Activated CD4-positive, CD25-positive, alpha-beta regulatory T cell (primary cell): Measurements from ENCODE around the gene UNC13A.

Experiments
- DNase-seq, 4 experiments: peaks; one replicate each; lab custom pipeline; 2025; lab: John Stamatoyannopoulos, UW

UNC13A gene

DNA sequence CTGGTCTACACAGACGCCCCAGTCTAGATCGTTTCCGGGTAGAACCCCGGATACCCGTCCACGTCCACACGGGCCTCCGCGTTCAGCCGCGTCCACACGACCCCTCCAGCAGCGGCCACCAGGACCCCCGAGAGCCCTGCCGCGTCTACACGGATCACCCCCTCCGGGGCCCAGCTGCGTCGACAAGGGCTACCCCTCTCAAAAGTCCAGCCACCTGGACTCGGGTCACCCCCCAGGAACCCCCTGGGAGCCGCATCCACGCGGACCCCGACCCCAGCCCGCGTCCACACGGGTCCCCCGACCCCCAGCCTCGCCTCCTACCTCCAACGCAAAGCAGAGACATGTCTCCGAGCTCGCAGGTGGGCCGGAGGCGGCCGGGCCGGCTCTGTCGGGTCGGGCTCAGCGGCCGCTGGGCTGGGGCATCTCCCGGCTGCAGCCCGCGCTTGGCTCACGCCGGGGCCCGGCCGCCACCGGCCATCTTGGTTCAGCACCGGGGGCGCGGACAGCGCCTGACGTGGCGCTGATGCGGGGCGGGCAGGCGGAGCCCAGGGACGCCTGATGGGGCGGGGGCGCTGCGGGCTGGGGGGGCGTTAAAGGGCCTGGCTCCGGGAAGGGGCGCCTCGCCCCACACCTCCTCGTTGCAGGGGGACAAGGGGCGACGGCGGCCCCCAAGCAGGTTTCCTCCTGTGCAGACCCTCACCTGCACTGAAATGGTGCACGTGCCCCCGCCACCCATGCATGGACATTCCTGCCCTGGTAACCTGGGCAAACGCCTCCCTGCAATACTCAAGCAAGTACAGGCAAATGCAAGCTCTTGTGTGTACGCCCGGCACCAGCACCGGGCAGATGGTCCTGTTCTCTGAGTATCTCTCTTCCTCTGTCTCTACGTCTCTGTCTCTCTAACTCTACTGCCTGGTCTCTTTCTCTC lies at the start of gene UNC13A:
TSS of gene UNC13A (minus strand) at position 498 of the 928 bp plus-strand sequence. CDS start at position 343, 155 bp downstream.
- DNase-seq, result peak in 2 of 4 experiments; percentile 6 to 32

DNA sequence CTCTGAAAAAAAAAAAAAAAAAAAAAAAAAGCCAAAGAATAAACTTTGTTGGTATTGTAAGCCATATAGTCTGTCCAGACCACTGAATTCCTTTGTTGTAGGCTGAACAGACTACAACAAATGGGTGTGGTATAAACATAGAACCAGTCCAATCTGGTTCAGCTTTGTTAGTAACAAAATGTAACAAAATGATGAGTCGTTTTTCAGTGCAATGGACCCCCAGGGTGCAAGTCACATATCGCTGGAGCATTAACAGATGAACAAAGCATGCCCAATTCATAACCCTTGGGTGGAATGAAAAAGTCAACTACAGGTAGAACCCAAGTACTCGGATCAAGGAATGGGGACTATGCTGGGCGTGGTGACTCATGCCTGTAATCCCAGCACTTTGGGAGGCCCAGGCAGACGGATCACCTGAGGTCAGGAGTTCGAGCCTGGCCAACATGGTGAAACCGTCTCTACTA lies 49.6 kb upstream of the UNC13A start:
- no peak for DNase-seq

DNA sequence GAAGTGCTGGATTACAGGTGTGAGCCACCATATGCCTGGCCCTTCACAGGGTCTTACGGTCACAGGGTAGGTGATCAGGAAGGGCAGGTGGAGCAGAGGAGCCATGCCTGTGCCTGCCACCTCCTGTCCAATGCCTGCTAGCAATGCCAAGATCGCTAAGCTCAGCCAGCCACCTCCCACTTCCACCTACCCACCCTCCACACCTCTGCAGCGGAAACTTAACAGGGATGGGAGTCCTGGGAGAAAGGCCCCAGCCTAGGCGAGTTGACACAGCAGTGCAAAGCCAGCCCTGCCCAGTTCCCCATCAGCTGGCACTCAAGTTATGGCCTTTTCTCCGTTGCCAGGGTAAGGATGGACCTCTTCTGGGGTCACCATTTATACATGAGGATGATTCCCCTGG lies 47.3 kb upstream of the UNC13A start:
- no peak for DNase-seq

DNA sequence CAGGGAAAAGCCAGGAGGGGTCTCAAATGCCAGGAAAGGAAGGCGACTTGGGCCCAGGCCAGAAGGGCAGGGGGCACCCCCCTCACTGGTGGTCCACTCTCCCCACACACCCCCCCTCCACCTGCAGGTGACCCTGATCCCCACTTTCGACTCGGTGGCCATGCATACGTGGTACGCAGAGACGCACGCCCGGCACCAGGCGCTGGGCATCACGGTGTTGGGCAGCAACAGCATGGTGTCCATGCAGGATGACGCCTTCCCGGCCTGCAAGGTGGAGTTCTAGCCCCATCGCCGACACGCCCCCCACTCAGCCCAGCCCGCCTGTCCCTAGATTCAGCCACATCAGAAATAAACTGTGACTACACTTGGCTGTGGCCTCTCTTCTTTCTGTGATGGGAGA lies 46.0 kb upstream of the UNC13A start:
- DNase-seq, result no peak

DNA sequence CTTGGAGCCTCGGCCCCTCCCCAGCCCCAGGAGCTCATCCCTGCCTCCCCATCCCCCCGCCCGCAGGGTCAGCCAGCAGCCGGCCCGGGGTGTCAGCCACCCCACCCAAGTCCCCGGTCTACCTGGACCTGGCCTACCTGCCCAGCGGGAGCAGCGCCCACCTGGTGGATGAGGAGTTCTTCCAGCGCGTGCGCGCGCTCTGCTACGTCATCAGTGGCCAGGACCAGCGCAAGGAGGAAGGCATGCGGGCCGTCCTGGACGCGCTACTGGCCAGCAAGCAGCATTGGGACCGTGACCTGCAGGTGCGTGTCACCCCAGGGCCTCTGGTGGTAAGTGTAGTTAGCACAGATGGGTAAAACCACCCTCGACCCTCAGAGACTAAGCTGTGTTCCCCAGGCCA lies 45.0 kb upstream of the UNC13A start:
- DNase-seq, result no peak

DNA sequence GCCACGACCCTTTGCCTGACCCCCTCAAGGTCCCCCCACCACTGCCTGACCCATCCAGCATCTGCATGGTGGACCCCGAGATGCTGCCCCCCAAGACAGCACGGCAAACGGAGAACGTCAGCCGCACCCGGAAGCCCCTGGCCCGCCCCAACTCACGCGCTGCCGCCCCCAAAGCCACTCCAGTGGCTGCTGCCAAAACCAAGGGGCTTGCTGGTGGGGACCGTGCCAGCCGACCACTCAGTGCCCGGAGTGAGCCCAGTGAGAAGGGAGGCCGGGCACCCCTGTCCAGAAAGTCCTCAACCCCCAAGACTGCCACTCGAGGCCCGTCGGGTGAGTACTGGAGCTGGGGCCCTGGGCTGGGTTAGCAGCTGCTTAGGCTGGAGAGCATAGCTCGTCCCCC lies 39.7 kb upstream of the UNC13A start:
- DNase-seq, result no peak

DNA sequence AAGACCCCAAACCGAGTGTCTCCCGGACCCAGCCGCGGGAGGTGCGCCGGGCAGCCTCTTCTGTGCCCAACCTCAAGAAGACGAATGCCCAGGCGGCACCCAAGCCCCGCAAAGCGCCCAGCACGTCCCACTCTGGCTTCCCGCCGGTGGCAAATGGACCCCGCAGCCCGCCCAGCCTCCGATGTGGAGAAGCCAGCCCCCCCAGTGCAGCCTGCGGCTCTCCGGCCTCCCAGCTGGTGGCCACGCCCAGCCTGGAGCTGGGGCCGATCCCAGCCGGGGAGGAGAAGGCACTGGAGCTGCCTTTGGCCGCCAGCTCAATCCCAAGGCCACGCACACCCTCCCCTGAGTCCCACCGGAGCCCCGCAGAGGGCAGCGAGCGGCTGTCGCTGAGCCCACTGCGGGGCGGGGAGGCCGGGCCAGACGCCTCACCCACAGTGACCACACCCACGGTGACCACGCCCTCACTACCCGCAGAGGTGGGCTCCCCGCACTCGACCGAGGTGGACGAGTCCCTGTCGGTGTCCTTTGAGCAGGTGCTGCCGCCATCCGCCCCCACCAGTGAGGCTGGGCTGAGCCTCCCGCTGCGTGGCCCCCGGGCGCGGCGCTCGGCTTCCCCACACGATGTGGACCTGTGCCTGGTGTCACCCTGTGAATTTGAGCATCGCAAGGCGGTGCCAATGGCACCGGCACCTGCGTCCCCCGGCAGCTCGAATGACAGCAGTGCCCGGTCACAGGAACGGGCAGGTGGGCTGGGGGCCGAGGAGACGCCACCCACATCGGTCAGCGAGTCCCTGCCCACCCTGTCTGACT lies 39.0 kb upstream of the UNC13A start:
- DNase-seq, result no peak

DNA sequence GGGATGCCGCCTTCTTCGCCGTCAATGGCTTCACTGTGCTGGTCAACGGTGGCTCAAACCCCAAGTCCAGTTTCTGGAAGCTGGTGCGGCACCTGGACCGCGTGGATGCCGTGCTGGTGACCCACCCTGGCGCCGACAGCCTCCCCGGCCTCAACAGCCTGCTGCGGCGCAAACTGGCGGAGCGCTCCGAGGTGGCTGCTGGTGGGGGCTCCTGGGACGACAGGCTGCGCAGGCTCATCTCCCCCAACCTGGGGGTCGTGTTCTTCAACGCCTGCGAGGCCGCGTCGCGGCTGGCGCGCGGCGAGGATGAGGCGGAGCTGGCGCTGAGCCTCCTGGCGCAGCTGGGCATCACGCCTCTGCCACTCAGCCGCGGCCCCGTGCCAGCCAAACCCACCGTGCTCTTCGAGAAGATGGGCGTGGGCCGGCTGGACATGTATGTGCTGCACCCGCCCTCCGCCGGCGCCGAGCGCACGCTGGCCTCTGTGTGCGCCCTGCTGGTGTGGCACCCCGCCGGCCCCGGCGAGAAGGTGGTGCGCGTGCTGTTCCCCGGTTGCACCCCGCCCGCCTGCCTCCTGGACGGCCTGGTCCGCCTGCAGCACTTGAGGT lies 38.1 kb upstream of the UNC13A start:
- no peak for DNase-seq

DNA sequence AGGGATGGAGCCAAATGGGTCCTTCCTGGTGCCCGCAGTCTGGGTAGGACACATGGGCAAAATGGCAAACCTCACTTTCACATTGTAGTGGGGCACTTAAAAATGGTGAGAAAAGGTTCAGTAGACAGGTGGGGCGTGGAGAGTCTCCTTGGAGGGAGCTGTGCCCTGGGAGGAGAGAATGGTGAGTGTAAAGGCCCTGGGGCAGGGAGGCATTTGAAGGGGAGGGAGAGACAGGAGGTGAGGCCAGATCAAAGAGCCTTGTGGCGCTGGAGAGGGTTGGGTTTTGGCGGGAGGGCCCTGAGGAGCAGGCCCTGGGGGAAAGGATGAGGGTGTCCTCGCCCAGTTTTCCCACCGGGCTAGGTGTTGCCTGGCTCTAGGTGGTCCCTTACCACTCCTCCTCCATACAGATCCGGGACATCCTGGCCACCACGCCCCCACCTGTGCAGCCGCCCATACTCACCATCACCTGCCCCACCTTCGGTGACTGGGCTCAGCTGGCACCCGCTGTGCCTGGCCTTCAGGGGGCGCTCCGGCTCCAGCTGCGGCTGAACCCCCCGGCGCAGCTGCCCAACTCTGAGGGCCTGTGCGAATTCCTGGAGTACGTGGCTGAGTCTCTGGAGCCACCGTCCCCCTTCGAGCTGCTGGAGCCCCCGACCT lies 37.4 kb upstream of the UNC13A start:
- no peak for DNase-seq

DNA sequence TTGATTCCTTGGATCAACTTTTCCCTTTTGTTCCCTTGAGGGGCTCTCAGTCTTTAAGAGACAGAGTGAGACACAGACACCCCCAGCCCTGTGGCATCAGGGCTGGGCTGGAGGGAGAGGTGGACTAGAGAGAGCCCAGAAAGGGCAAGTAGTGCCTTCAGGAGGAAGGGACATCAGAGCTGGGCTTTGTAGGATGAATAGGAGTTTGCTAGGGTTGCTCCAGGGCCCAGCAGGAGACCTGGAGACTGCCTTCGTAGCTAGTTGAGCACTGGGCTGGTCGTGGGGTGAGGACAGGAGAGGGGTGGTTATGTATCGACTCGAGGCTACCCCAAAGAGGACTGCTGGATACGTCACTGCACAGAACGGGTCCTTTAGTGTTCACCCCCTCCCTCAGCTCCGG lies 36.5 kb upstream of the UNC13A start:
- DNase-seq, result no peak

DNA sequence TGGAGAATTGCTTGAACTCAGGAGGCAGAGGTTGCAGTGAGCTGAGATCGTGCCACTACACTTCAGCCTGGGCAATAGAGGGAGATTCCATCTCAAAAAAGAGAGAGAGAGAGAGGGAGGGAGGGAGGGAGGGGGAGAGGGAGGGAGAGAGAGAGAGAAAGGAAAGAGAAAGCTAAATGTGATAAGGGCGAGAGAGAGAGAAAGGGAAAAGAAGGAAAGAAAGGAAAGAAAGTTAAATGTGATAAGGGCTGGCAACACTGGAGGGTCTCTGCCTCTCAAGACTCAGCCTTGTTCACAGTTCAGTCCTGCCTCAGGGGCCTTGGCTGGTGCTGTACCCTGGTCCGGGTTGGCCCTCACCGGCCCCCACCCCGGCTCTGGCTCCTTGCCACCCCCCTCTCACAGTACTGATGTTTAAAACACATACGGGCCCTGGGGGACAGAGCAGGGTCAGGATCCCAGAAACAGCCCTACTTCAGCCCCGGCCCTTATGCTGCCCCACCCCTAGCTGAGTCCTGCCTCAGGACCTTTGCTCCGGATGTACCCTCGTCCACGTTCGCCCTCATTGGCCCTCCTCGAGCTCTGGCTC lies 34.6 kb upstream of the UNC13A start:
- no peak for DNase-seq

DNA sequence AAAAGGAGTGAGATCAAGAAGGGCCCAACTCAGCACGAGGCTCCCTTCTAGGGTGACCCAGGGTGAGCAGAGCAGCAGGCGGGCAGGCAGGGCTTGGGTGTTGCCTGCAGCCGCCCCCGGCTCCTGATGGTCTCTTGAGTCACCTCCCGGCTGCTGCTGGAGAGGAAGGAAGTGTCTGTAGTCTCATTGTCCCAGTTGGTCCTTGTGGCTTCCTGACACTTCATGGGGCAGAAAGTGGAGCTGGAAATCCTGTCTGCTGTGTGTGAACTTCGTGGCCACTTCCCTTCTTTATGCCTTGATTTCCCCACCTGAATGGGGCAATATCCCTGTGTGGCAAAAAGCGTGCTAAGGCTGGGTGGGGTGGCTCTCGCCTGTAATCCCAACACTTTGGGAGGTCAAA lies 33.7 kb upstream of the UNC13A start:
- DNase-seq, result no peak

DNA sequence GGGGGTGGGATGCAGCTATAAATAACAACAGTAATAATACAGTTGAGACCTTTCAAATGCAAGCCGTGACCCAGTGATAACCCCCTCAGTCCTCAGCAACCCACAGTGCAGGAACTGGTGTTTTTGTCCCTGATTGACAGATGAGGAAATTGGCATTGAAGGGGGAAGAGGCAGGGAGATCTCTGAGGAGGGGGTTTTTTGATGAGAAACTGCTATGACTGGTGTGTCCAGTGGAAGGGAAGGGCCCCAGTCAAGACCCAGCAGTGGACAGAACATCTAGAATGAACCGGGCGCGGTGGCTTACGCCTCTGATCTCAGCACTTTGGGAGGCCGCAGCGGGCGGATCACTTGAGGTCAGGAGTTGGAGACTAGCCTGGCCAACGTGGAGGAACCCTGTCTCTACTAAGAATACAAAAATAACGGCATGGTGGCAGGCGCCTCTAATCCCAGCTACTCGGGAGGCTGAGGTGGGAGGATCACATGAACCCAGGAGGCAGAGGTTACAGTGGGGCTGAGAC lies 33.0 kb upstream of the UNC13A start:
- DNase-seq, result no peak

DNA sequence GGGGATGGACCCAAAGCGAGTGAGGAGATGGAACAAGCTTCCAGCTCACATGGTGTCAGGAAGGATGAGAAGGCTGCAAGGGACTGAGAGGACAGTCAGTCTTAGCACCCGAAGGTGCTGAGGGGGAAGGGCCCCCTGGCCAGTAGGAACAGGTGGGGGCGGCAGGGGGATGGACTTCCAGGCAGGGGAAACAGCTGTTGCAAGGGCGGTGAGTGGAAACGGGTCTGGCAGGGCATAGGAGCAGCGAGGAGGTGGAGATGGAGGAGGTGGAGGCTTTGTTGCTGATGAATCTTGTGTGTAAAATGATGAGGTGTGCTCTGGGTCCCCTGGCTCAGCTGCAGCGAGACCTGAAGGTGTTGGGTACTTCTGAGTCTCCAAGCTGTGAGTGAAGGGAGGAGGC lies 32.3 kb upstream of the UNC13A start:
- no peak for DNase-seq

DNA sequence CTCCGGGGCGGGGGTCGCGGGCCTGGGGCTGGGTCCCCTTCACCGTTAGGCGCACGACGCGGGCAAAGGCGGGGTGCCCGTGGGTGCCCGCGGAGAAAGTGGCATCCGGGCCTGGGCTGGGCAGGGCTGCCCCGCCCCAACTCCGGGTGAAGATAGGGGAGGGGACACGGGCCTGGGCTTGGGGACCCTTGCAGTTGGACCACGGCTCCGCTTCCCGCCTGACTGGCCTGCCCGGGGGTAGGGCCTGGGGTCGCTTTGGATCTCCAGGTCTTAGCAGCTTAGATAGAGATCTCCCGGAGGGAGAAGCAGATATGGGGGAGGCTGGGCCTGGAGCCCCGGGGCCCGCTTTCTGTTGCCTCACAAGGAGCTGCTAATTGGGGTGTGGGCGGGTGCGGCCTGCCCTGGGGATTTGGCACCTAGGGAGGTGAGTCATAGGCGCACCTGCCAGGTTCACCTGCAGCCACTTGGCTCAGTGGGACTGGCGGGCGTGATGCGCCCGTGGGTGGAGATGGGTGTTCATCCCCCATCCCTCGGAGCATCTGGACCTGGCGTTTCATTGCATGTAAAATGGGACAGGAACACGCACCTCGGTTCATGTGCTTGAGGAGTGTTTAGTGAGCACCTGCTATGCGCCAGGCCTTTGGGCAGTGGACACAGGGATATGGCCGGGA lies 31.7 kb upstream of the UNC13A start:
- DNase-seq, result peak in 1 of 4 experiments; percentile 10

DNA sequence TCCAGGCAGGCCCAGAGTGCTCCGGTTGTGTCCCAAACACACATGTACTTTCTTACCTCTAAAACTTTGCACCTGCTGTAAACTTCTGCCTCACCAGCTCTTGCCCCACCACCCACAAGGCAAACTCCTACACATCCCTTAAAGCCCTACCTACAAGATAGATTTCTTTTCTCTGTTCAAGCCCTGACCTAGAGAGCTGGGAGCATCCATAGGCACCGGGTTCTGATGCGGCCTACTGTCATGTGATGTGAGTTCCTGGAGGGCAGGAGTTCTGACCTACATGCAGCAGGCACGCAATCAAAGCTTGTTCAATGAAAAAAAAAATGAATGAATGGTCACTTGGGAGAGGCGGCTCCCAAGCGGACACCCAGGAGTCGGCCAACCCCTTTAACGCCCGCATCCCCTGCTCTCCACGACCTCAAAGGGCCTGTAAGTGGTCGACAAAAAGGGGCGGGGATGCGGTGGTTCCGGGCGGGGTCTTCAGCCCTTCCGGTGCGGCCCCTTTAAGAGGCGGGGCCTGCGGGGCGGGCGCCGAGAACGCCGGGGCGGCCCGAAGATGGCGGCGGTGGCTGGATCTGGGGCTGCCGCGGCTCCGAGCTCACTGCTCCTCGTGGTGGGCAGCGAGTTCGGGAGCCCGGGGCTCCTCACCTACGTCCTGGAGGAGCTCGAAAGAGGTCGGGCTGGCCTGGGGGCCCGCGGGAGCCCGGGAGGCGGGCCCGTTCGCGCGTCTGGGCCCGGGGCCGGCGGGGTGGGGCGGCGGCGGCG lies 31.0 kb upstream of the UNC13A start, which contains the start of gene MAP1S:
TSS of gene MAP1S (plus strand) at position 534 of the 765 bp plus-strand sequence. CDS start at position 557, 23 bp downstream.
- DNase-seq, result peak; percentile 32 to 55 (median 46)

DNA sequence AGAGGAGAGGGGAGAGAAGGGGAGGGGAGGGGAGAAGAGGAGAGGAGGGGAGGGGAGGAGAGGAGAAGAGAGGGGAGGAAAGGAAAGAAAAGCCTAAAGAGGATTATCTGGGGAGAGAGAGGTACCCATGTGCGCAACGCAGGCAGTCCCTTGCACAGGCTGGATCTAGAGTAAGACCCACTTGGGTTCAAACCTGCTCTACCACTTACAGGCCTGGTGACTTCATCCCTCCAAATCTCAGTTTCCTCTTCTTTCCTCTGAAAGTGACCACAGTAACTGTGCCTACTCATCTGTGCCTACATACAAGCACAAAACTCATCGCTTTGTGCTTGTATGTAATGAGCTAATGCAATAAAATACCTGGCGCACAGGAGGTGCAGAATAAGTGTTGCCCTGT lies 30.4 kb upstream of the UNC13A start:
- no peak for DNase-seq

DNA sequence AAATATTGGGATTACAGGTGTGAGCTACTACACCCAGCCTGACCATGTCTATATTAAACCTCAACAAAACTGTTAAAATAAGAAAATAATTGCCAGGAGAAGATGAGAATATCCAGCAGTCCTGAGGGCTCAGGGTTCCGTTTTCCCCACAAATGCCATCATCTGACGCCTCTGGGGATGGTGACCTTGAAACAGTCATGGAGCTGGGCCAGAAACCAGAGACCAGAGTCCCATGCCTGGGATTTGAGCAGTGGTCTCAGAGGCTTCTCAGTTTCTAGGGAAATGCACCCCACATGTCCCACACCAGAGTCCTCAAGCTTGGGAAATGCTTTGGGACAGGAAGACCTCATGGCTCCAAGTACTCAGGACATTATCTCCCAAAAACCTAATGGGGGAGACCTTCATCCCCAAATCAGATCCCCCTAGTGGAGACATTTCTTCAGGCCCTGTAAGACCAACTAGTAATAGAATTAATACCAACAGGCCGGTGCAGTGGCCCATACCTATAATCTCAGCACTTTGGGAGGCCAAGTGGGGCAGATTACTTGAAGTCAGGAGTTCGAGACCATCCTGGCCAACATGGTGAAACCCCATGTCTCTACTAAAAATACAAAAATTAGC lies 28.3 kb upstream of the UNC13A start:
- DNase-seq, result no peak

DNA sequence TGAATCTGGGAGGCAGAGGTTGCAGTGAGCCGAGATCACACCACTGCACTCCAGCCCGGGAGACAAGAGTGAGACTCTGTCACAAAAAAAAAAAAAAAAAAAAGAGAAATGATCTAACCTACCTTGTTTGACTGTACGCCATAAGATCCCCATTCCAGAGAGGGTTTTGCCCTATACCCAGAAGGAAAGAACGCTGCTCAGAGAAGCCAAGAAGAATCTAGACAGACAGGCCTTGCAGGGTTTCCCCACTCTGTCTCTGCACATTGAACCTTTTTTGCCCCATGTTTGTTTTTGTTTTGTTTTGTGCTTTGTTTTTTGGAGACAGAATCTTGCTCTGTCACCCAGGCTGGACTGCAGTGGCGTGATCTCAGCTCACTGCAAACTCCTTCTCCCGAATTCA lies 23.7 kb upstream of the UNC13A start:
- no peak for DNase-seq
